ENCODE measurements around the gene KRT6A. TPM values are rescaled to one million over a fixed set of nuclear protein-coding genes. Genes with fewer than 3 reads are reported as not detected.

KRT6A gene
- total and polyA plus RNA-seq, 4 donors, result 0.02 to 0.05 TPM; not detected in 2

- Histone ChIP-seq H3K9ac (ENCODE audit: low read depth in 1 of 2, low read length in 2 of 2) (no peak overlapping the region), H3K36me3 (ENCODE audit: control insufficient read depth in 4 of 4, insufficient read depth in 3 of 4, low read depth in 1 of 4, low read length in 3 of 4) (no peaks in the 10 kb centered on the region), H3K9me3 (ENCODE audit: control insufficient read depth in 4 of 4, low read length in 3 of 4) (no peaks in the 10 kb centered on the region), H3K27me3 (ENCODE audit: control insufficient read depth in 4 of 4, insufficient read depth in 4 of 4, low read length in 3 of 4) (no peaks in the 10 kb centered on the region), H3K27ac (ENCODE audit: low read depth in 1 of 2, low read length in 2 of 2) (no peak overlapping the region), H3K4me3 (ENCODE audit: low read depth in 1 of 3, low read length in 3 of 3) (no peak overlapping the region), H3K4me1 (ENCODE audit: control insufficient read depth in 4 of 4, insufficient read depth in 4 of 4, low read length in 3 of 4) (no peaks in the 10 kb centered on the region)
- TF ChIP-seq ZBTB33 (IDR thresholded peaks at IDR 0.05) (no peak), HNF4G (IDR thresholded peaks at IDR 0.05) (no peak), GABPA (IDR thresholded peaks at IDR 0.05 in 1 of 2, conservative IDR thresholded peaks at IDR 0.05 in 1 of 2) (no peak), RAD21 (IDR thresholded peaks at IDR 0.05) (no peak), ATF3 (IDR thresholded peaks at IDR 0.05) (no peak), NR2F2 (IDR thresholded peaks at IDR 0.05) (no peak), CTCF (IDR thresholded peaks at IDR 0.05; ENCODE audit: low read depth, low read length, missing input control) (no peak), SP1 (IDR thresholded peaks at IDR 0.05) (no peak), FOXA1 (IDR thresholded peaks at IDR 0.05) (no peak), MAX (IDR thresholded peaks at IDR 0.05) (no peak), HNF4A (conservative IDR thresholded peaks at IDR 0.05) (no peak)
- WGBS, result 77% methylated on average over 10 of the region's 10 CpGs
- peak; percentile 28 for DNase-seq (ENCODE audit: low spot score)
Observed at GRCh38 chr12:52522346-52523011, 29.4 kb upstream of the KRT6A start.

GRCh38 chr12:52521568-52522266 is 28.7 kb upstream of the KRT6A start:
- H3K4me3 ChIP-seq (ENCODE audit: low read depth in 1 of 3, low read length in 3 of 3), result no peak overlapping the region
- H3K27ac ChIP-seq (ENCODE audit: low read depth in 1 of 2, low read length in 2 of 2), result no peak overlapping the region
- 84% methylated on average over 10 of the region's 10 CpGs for WGBS
- no peaks in the 10 kb centered on the region for H3K9me3 ChIP-seq (ENCODE audit: control insufficient read depth in 4 of 4, low read length in 3 of 4)
- DNase-seq (ENCODE audit: low spot score), result peak; percentile 27
- TF ChIP-seq CTCF (IDR thresholded peaks at IDR 0.05; ENCODE audit: low read depth, low read length, missing input control) (no peak), EGR1 (IDR thresholded peaks at IDR 0.05; ENCODE audit: low read depth in 2 of 2) (no peak), SP1 (IDR thresholded peaks at IDR 0.05) (no peak), RAD21 (IDR thresholded peaks at IDR 0.05) (no peak), ZBTB33 (IDR thresholded peaks at IDR 0.05) (no peak), RXRA (IDR thresholded peaks at IDR 0.05) (no peak), ATF3 (IDR thresholded peaks at IDR 0.05) (no peak), NR2F2 (IDR thresholded peaks at IDR 0.05) (no peak), MAX (IDR thresholded peaks at IDR 0.05) (no peak), TAF1 (conservative IDR thresholded peaks at IDR 0.05) (no peak), YY1 (IDR thresholded peaks at IDR 0.05) (no peak)
- H3K4me1 ChIP-seq (ENCODE audit: control insufficient read depth in 4 of 4, insufficient read depth in 4 of 4, low read length in 3 of 4), result no peaks in the 10 kb centered on the region
- H3K36me3 ChIP-seq (ENCODE audit: control insufficient read depth in 4 of 4, insufficient read depth in 3 of 4, low read depth in 1 of 4, low read length in 3 of 4), result no peaks in the 10 kb centered on the region
- no peaks in the 10 kb centered on the region for H3K27me3 ChIP-seq (ENCODE audit: control insufficient read depth in 4 of 4, insufficient read depth in 4 of 4, low read length in 3 of 4)
- H3K9ac ChIP-seq (ENCODE audit: low read depth in 1 of 2, low read length in 2 of 2), result no peak overlapping the region
